NCI-H2107 (cell line): Measurements from ENCODE around the gene CA12.

Source experiments
- DNase-seq: peaks from one replicate; lab custom pipeline; 2025; lab: John Stamatoyannopoulos, UW

The CA12 gene

DNA sequence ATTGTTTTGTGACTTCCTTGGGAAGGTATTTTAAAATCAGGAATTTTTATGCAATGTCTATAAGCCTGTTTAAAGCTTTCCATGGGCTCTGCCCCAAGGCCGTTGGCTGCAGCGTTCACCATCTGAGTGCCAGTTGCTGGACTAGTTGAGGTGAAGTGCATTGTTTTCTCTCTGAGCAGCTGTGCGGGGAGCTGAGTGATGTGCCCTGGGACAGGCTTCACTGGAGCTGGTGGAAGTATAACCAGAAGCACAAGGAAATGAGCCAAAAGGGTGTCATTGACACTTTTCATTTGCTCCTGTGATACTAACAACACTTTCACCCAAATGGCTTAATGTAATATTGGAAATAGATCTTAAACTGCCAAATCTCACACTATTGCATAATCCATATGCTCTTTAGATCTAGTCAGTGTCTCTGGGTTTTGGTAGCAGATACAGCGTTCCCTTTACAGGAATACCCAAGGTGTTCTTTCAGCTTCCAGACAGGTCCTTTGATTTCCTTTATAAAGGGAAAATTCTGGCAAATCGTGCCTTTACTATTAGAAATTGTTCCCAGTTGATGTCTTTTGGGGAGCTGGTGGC, 75.1 kb downstream of the CA12 start:
- no peak for DNase-seq

- DNase-seq, result no peak
Observed at GRCh38 chr15:63305260-63305659, 76.4 kb downstream of the CA12 start.

- no peak for DNase-seq
Observed at GRCh38 chr15:63301088-63301487, 80.6 kb downstream of the CA12 start.

- DNase-seq, result no peak
Observed at GRCh38 chr15:63299943-63300575, 81.6 kb downstream of the CA12 start.

GRCh38 chr15:63296195-63296594, 85.5 kb downstream of the CA12 start:
- no peak for DNase-seq

DNA sequence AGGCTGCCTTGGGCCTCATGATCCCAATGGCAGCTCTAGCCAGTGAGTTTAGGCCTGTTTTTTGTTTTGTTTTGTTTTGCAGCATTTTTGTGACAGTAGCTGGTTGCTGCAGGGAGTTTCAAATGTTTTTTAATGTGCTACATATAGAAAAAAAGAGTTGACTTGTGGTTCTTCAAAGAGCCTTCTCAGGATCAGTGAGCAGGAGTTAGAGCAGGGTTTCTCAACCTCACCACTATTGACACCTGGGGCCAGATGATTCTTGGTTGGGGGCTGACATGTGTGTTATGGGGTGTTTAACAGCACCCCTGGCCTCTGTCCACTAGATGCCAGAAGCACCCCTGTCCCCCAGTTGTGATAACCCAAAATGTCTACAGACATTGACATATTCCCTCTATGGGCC, 86.3 kb downstream of the CA12 start:
- no peak for DNase-seq

DNA sequence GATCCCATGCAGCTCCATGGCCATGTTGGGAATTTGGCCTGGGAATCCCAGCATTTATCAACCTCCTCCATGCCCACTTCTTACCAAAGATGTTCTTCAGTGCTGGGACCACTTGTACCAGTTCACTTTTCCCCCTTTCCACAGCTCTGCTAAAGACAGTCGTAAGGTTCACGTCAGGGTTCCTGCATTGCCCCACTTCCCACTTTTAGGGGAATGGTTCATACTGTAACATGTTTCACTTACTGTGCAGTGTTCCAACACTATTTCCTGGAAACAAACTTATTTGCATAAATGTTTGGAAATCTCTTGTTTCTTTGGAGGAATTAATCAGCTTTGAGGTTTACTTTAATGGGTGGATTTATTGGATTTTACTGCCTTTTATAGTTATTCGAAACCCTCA, 87.3 kb downstream of the CA12 start:
- DNase-seq, result no peak

DNA sequence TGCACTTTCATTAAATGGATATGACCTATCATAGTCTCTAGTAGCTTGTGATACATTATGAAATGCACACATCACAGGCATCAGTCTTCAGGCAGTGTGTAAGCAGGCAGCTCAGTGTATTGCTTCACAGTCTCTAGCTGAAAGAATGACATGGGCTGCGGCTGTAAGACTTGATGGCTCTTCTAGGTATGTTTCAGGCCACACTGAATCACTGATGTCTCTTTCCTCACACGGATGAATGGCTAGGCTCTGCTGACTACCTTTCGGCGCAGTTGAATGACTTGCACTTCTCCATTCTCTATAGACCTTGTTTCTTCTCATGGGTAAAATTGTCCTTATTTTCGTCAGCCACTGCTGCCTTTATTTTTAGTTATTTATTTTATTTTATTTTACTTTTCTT, 88.9 kb downstream of the CA12 start:
- no peak for DNase-seq

DNA sequence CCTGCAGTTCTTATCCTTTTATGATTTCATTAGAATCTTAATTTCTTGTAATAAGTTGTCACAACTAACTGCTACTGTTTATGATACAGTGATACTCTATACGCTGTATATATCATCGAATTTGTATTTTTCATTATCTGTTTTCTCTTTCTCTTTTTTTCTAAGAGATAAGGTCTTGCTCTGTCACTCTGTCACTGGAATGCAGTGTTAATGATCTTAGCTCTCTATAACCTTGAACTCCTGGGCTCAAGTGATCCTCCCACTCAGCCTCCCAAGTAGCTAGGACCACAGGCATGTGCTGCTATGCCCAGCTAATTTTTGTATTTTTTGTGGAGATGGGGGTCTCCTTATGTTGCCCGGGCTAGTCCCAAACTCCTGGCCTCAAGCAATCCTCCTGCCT, 89.4 kb downstream of the CA12 start:
- DNase-seq, result no peak

GRCh38 chr15:63291507-63291906, 90.1 kb downstream of the CA12 start:
- no peak for DNase-seq

- no peak for DNase-seq
Observed at GRCh38 chr15:63288778-63289378, 92.8 kb downstream of the CA12 start.

DNA sequence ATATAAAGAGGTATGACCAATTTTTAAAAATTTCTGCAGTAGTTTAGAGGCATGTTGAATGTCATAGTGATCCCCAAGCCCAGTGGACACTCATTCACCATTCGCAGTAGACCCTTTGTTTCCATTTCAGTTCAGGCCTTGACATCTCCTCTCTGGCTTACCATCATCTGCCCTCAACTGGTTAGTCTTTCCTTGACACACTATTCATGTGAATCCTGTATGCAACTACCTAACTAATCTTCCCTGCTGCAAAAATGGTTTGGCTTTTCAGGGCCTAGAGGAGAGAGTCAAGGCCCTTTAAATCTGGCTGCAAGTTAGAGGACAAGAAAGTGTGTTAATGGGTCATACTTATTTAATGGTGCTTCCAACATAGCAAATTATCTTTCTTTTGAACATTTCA, 93.3 kb downstream of the CA12 start:
- no peak for DNase-seq

DNA sequence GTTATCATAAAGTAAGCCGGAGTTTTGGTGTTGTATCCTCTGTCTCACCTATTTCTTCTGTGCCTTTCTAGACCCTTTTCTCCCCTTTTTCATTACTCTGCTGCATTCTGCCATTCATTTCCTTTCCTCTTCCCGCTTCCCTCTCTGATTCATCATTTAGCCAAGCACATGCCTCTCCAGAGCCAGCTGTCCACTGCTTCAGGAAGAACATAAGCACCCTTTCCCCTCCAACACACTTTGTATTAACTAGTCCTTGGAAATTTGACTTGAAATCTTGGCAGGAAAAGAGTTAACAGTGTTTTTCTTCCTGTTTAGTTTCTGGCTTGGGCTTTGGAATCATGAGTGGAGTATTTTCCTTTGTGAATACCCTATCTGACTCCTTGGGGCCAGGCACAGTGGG, 94.5 kb downstream of the CA12 start:
- no peak for DNase-seq

- DNase-seq, result no peak
Observed at GRCh38 chr15:63284335-63284734, 97.3 kb downstream of the CA12 start.

DNA sequence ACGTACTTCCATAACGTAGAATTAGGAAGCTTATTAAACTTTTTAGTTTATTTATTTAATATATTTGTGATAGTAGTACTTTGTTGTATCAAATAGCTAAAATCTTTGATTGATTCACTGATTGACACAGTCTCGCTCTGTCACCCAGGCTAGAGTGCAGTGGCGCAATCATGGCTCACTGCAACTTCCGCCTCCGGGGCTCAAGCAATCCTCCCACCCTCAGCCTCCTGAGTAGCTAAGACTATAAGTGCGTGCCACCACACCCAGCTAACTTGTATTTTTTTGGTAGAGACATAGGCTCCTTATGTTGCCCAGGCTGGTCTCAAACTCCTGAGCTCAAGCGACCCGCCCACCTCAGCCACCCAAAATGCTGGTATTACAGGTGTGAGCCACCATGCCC, 98.5 kb downstream of the CA12 start:
- no peak for DNase-seq

GRCh38 chr15:63277893-63278456, 103.7 kb downstream of the CA12 start:
- no peak for DNase-seq

DNA sequence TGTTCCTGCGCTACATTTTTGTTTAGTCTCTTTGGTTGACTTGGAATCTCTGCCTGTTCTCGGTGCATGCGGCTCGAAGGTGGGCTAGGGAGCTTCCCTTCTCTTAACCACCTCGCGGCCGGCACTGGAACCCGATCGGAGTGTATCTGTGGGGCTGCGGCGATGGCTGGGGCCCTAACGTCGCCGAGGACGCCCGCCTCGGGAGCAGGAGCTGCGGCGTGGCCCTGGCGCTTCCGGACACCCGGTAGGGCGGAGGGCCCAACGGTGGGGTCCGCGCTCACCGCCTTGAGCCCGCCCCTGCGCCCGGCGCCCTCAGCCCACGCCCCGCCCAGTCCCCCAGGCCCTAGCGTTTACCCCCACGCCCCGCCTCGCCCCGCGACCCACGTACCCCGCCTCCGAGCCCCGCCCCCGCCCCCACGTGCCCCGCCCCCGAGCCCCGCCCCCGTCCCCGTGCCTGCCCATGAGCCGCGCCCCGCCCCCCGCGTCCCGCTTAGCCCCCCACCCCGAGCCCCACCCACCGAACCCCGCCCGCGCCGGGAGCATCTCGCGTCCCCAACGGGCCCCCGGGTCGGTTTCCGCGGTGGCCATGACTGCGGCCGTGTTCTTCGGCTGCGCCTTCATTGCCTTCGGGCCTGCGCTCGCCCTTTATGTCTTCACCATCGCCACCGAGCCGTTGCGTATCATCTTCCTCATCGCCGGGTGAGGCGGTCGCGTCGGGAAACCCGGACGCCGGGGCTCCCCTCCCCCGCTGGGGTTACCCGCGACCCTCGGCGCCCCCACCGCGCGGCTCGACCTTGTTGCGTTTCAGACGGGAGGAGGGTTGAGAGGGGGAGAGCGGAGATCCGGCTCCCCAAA, 104.4 kb downstream of the CA12 start, which contains the start of gene APH1B:
APH1B (plus strand) TSS at position 568 of the 855 bp plus-strand sequence; CDS start at position 587, 19 bp downstream.
- DNase-seq, result peak; percentile 56

DNA sequence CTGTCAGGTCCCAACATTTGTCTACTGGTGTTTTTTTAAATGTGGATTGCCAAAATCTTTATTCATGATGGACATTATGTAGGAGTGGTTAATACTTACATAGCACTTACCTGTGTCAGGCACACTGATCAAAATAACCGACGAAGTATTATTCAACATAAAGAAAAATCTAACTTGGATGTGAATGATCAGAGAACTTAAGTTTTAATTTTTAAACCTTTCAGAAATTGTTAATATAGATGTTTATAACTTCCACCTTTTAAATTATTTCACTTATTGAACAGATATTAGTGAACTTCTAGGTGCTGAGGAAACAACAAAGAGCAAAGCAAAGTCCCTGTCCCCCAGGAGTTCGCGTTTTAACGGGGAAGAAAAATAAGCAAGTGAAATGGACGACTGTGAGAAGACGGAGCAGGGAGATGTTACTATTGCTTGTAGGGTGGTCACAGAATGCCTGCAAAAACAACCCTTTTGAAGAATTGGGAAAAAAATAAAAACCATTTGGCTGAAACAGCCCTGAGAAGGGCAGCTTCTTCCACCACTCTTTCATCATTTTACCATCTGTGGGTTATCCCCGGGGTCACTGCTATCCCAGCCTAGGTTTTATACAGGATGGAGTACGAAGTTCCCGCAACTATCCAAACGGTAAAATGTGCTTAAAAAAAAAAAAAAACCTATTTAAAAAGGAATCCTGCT, 105.2 kb downstream of the CA12 start:
- no peak for DNase-seq

- DNase-seq, result no peak
Observed at GRCh38 chr15:63274427-63274826, 107.2 kb downstream of the CA12 start.
